Muscle layer of colon (tissue), 2 donors: ENCODE data around the gene NUP93.

Experiments
- H3K27ac ChIP-seq: one replicate; pipeline ENCODE4 v1.7.0; 2013; ENCODE audit warnings: low read depth, mild to moderate bottlenecking, low read length, moderate library complexity
- H3K27me3 ChIP-seq, 2 donors: one replicate each; pipeline ENCODE4 v1.7.0; 2013; ENCODE audit warnings: low read length in 2 of 2, mild to moderate bottlenecking in 2 of 2; ENCODE audit not compliant: insufficient read depth in 2 of 2, control insufficient read depth in 1 of 2
- H3K36me3 ChIP-seq: one replicate; pipeline ENCODE4 v1.7.0; 2013; ENCODE audit warnings: mild to moderate bottlenecking, low read length; ENCODE audit not compliant: insufficient read depth
- H3K4me1 ChIP-seq: one replicate; pipeline ENCODE4 v1.7.0; 2013; ENCODE audit warnings: mild to moderate bottlenecking, low read length; ENCODE audit not compliant: insufficient read depth
- H3K4me3 ChIP-seq, 2 donors: one replicate each; pipeline ENCODE4 v1.7.0; 2013; ENCODE audit warnings: low read length in 2 of 2, low read depth in 1 of 2, mild to moderate bottlenecking in 1 of 2, moderate library complexity in 1 of 2
- H3K9ac ChIP-seq: one replicate; pipeline ENCODE4 v1.7.0; 2013; ENCODE audit warnings: low read length
- H3K9me3 ChIP-seq: one replicate; pipeline ENCODE4 v1.7.0; 2013; ENCODE audit warnings: mild to moderate bottlenecking, low read length
- donor health status: abdominal sarcoma.
- donor health status: Adenocarcinoma of cecum.

NUP93 gene

GRCh38 chr16:56894331-56894917 is 164.5 kb downstream of the NUP93 start:
- no peaks in the 10 kb centered on the region for H3K4me1 ChIP-seq
- H3K9ac ChIP-seq = no peak overlapping the region
- no peak overlapping the region for H3K27ac ChIP-seq
- H3K4me3 ChIP-seq = no peak overlapping the region
- H3K36me3 ChIP-seq = no peaks in the 10 kb centered on the region
- no peaks in the 10 kb centered on the region for H3K27me3 ChIP-seq
- H3K9me3 ChIP-seq = no peaks in the 10 kb centered on the region

GRCh38 chr16:56895813-56896212 is 165.9 kb downstream of the NUP93 start:
- no peaks in the 10 kb centered on the region for H3K4me1 ChIP-seq

GRCh38 chr16:56896244-56896643 is 166.3 kb downstream of the NUP93 start:
- Histone ChIP-seq H3K9me3 (no peaks in the 10 kb centered on the region), H3K27me3 (no peaks in the 10 kb centered on the region), H3K4me3 (no peak overlapping the region), H3K36me3 (no peaks in the 10 kb centered on the region), H3K27ac (no peak overlapping the region), H3K4me1 (no peaks in the 10 kb centered on the region), H3K9ac (no peak overlapping the region)

More at GRCh38 chr16:56895813-56896212, 165.9 kb downstream of the NUP93 start:
- Histone ChIP-seq H3K9me3 (no peaks in the 10 kb centered on the region), H3K27ac (no peak overlapping the region), H3K36me3 (no peaks in the 10 kb centered on the region), H3K9ac (no peak overlapping the region), H3K27me3 (no peaks in the 10 kb centered on the region), H3K4me3 (no peak overlapping the region)

- Histone ChIP-seq H3K9ac (no peak overlapping the region), H3K4me3 (no peak overlapping the region), H3K4me1 (no peaks in the 10 kb centered on the region), H3K27me3 (no peaks in the 10 kb centered on the region), H3K36me3 (no peaks in the 10 kb centered on the region), H3K9me3 (no peaks in the 10 kb centered on the region), H3K27ac (no peak overlapping the region)
Measured at GRCh38 chr16:56897026-56897799, 167.3 kb downstream of the NUP93 start.

- H3K36me3 ChIP-seq = no peaks in the 10 kb centered on the region
- H3K27me3 ChIP-seq = no peaks in the 10 kb centered on the region
- no peaks in the 10 kb centered on the region for H3K4me1 ChIP-seq
- H3K9me3 ChIP-seq = no peaks in the 10 kb centered on the region
- no peak overlapping the region for H3K9ac ChIP-seq
- no peak overlapping the region for H3K27ac ChIP-seq
- no peak overlapping the region for H3K4me3 ChIP-seq
Measured at GRCh38 chr16:56898847-56899246, 168.9 kb downstream of the NUP93 start.
